ENCODE measurements around the gene CDC42BPA. TPM values are rescaled to one million over a fixed set of nuclear protein-coding genes. Genes with fewer than 3 reads are reported as not detected.
"Not testable (repeated sequence)": the region's sequence is repeated elsewhere in the genome, so short reads cannot be mapped to it uniquely, and the experiment has no call there.

CDC42BPA gene
- polyA plus RNA-seq, 1 donor: 24.3 TPM

- no peak for DNase-seq
- peaks cover 7% of the 10 kb centered on the region for H3K9me3 ChIP-seq (ENCODE audit: control insufficient read depth, low read depth, low read length)
- peaks cover 4% of the 10 kb centered on the region for H3K36me3 ChIP-seq (ENCODE audit: control insufficient read depth, insufficient read depth, low read length)
- no peak overlapping the region for H3K27ac ChIP-seq (ENCODE audit: low read length)
- no peaks in the 10 kb centered on the region for H3K27me3 ChIP-seq (ENCODE audit: control insufficient read depth, insufficient read depth, low read length)
- H3K4me3 ChIP-seq (ENCODE audit: low read length): no peak overlapping the region
- 90% methylated on average over 1 of the region's 2 CpGs for WGBS (ENCODE audit: insufficient coverage, low lambda C conversion rate)
- H3K4me1 ChIP-seq (ENCODE audit: control insufficient read depth, insufficient read depth, low read length): no peaks in the 10 kb centered on the region
Observed at GRCh38 chr1:227285745-227286144, 32.5 kb downstream of the CDC42BPA start.

GRCh38 chr1:227281371-227281770 lies 36.9 kb downstream of the CDC42BPA start:
- Histone ChIP-seq H3K4me3 (ENCODE audit: low read length) (no peak overlapping the region), H3K27ac (ENCODE audit: low read length) (no peak overlapping the region), H3K36me3 (ENCODE audit: control insufficient read depth, insufficient read depth, low read length) (peaks cover 4% of the 10 kb centered on the region), H3K4me1 (ENCODE audit: control insufficient read depth, insufficient read depth, low read length) (no peaks in the 10 kb centered on the region), H3K27me3 (ENCODE audit: control insufficient read depth, insufficient read depth, low read length) (no peaks in the 10 kb centered on the region), H3K9me3 (ENCODE audit: control insufficient read depth, low read depth, low read length) (peaks cover 4% of the 10 kb centered on the region)
- no CpG with 5 or more reads among the region's 1 CpG for WGBS (ENCODE audit: insufficient coverage, low lambda C conversion rate)
- DNase-seq: no peak

- Histone ChIP-seq H3K27me3 (ENCODE audit: control insufficient read depth, insufficient read depth, low read length) (no peaks in the 10 kb centered on the region), H3K36me3 (ENCODE audit: control insufficient read depth, insufficient read depth, low read length) (peaks cover 4% of the 10 kb centered on the region), H3K4me3 (ENCODE audit: low read length) (no peak overlapping the region), H3K9me3 (ENCODE audit: control insufficient read depth, low read depth, low read length) (peaks cover 7% of the 10 kb centered on the region), H3K4me1 (ENCODE audit: control insufficient read depth, insufficient read depth, low read length) (no peaks in the 10 kb centered on the region), H3K27ac (ENCODE audit: low read length) (no peak overlapping the region)
- no peak for DNase-seq
- WGBS (ENCODE audit: insufficient coverage, low lambda C conversion rate): no CpG with 5 or more reads among the region's 1 CpG
Observed at GRCh38 chr1:227280836-227281235, 37.5 kb downstream of the CDC42BPA start.

- not testable (repeated sequence) for H3K27ac ChIP-seq (ENCODE audit: low read length); H3K27me3 ChIP-seq (ENCODE audit: control insufficient read depth, insufficient read depth, low read length); DNase-seq; H3K36me3 ChIP-seq (ENCODE audit: control insufficient read depth, insufficient read depth, low read length); H3K4me1 ChIP-seq (ENCODE audit: control insufficient read depth, insufficient read depth, low read length); H3K4me3 ChIP-seq (ENCODE audit: low read length)
- peaks cover 12% of the 10 kb centered on the region for H3K9me3 ChIP-seq (ENCODE audit: control insufficient read depth, low read depth, low read length)
- no CpG with 5 or more reads among the region's 44 CpGs for WGBS (ENCODE audit: insufficient coverage, low lambda C conversion rate)
Observed at GRCh38 chr1:227276156-227276693, 42.1 kb downstream of the CDC42BPA start.

GRCh38 chr1:227273557-227273956 lies 44.7 kb downstream of the CDC42BPA start:
- 17% methylated on average over 1 of the region's 2 CpGs for WGBS (ENCODE audit: insufficient coverage, low lambda C conversion rate)
- H3K27me3 ChIP-seq (ENCODE audit: control insufficient read depth, insufficient read depth, low read length): no peaks in the 10 kb centered on the region
- no peaks in the 10 kb centered on the region for H3K4me1 ChIP-seq (ENCODE audit: control insufficient read depth, insufficient read depth, low read length)
- peaks cover 12% of the 10 kb centered on the region for H3K9me3 ChIP-seq (ENCODE audit: control insufficient read depth, low read depth, low read length)
- no peak overlapping the region for H3K4me3 ChIP-seq (ENCODE audit: low read length)
- H3K27ac ChIP-seq (ENCODE audit: low read length): no peak overlapping the region
- H3K36me3 ChIP-seq (ENCODE audit: control insufficient read depth, insufficient read depth, low read length): no peaks in the 10 kb centered on the region
- peak; percentile 5 to 33 for DNase-seq

- no peak overlapping the region for H3K4me3 ChIP-seq (ENCODE audit: low read length)
- no peak for DNase-seq
- H3K27me3 ChIP-seq (ENCODE audit: control insufficient read depth, insufficient read depth, low read length): no peaks in the 10 kb centered on the region
- no peaks in the 10 kb centered on the region for H3K36me3 ChIP-seq (ENCODE audit: control insufficient read depth, insufficient read depth, low read length)
- H3K9me3 ChIP-seq (ENCODE audit: control insufficient read depth, low read depth, low read length): peaks cover 12% of the 10 kb centered on the region
- H3K27ac ChIP-seq (ENCODE audit: low read length): no peak overlapping the region
- H3K4me1 ChIP-seq (ENCODE audit: control insufficient read depth, insufficient read depth, low read length): no peaks in the 10 kb centered on the region
Observed at GRCh38 chr1:227272428-227272827, 45.9 kb downstream of the CDC42BPA start.

GRCh38 chr1:227270554-227270953 lies 47.7 kb downstream of the CDC42BPA start:
- Histone ChIP-seq H3K36me3 (ENCODE audit: control insufficient read depth, insufficient read depth, low read length) (no peaks in the 10 kb centered on the region), H3K27ac (ENCODE audit: low read length) (no peak overlapping the region), H3K4me3 (ENCODE audit: low read length) (no peak overlapping the region), H3K9me3 (ENCODE audit: control insufficient read depth, low read depth, low read length) (peaks cover 3% of the 10 kb centered on the region), H3K4me1 (ENCODE audit: control insufficient read depth, insufficient read depth, low read length) (no peaks in the 10 kb centered on the region), H3K27me3 (ENCODE audit: control insufficient read depth, insufficient read depth, low read length) (no peaks in the 10 kb centered on the region)
- DNase-seq: no peak
- no CpG with 5 or more reads among the region's 2 CpGs for WGBS (ENCODE audit: insufficient coverage, low lambda C conversion rate)

- Histone ChIP-seq H3K36me3 (ENCODE audit: control insufficient read depth, insufficient read depth, low read length) (no peaks in the 10 kb centered on the region), H3K27me3 (ENCODE audit: control insufficient read depth, insufficient read depth, low read length) (no peaks in the 10 kb centered on the region), H3K4me3 (ENCODE audit: low read length) (no peak overlapping the region), H3K27ac (ENCODE audit: low read length) (no peak overlapping the region), H3K4me1 (ENCODE audit: control insufficient read depth, insufficient read depth, low read length) (no peaks in the 10 kb centered on the region), H3K9me3 (ENCODE audit: control insufficient read depth, low read depth, low read length) (no peaks in the 10 kb centered on the region)
- WGBS (ENCODE audit: insufficient coverage, low lambda C conversion rate): no CpG with 5 or more reads among the region's 1 CpG
- DNase-seq: no peak
Observed at GRCh38 chr1:227268943-227269342, 49.3 kb downstream of the CDC42BPA start.

GRCh38 chr1:227265891-227266290 lies 52.4 kb downstream of the CDC42BPA start:
- WGBS (ENCODE audit: insufficient coverage, low lambda C conversion rate): 92% methylated on average over 2 of the region's 3 CpGs
- no peak for DNase-seq
- Histone ChIP-seq H3K4me3 (ENCODE audit: low read length) (no peak overlapping the region), H3K9me3 (ENCODE audit: control insufficient read depth, low read depth, low read length) (no peaks in the 10 kb centered on the region), H3K4me1 (ENCODE audit: control insufficient read depth, insufficient read depth, low read length) (no peaks in the 10 kb centered on the region), H3K27me3 (ENCODE audit: control insufficient read depth, insufficient read depth, low read length) (no peaks in the 10 kb centered on the region), H3K36me3 (ENCODE audit: control insufficient read depth, insufficient read depth, low read length) (no peaks in the 10 kb centered on the region), H3K27ac (ENCODE audit: low read length) (no peak overlapping the region)

- Histone ChIP-seq H3K36me3 (ENCODE audit: control insufficient read depth, insufficient read depth, low read length) (no peaks in the 10 kb centered on the region), H3K9me3 (ENCODE audit: control insufficient read depth, low read depth, low read length) (no peaks in the 10 kb centered on the region), H3K4me1 (ENCODE audit: control insufficient read depth, insufficient read depth, low read length) (no peaks in the 10 kb centered on the region), H3K4me3 (ENCODE audit: low read length) (no peak overlapping the region), H3K27ac (ENCODE audit: low read length) (no peak overlapping the region), H3K27me3 (ENCODE audit: control insufficient read depth, insufficient read depth, low read length) (no peaks in the 10 kb centered on the region)
- DNase-seq: no peak
- WGBS (ENCODE audit: insufficient coverage, low lambda C conversion rate): no CpG with 5 or more reads among the region's 1 CpG
Observed at GRCh38 chr1:227263869-227264268, 54.4 kb downstream of the CDC42BPA start.

- WGBS (ENCODE audit: insufficient coverage, low lambda C conversion rate): 100% methylated on average over 2 of the region's 2 CpGs
- H3K9me3 ChIP-seq (ENCODE audit: control insufficient read depth, low read depth, low read length): no peaks in the 10 kb centered on the region
- no peaks in the 10 kb centered on the region for H3K4me1 ChIP-seq (ENCODE audit: control insufficient read depth, insufficient read depth, low read length)
Observed at GRCh38 chr1:227261501-227261900, 56.8 kb downstream of the CDC42BPA start.

More at GRCh38 chr1:227261501-227261900, 56.8 kb downstream of the CDC42BPA start:
- Histone ChIP-seq H3K27me3 (ENCODE audit: control insufficient read depth, insufficient read depth, low read length) (no peaks in the 10 kb centered on the region), H3K36me3 (ENCODE audit: control insufficient read depth, insufficient read depth, low read length) (no peaks in the 10 kb centered on the region), H3K27ac (ENCODE audit: low read length) (no peak overlapping the region), H3K4me3 (ENCODE audit: low read length) (no peak overlapping the region)
- DNase-seq: no peak
